Tibial nerve (tissue), 4 donors: ENCODE data around the gene PMEL. TPM values are rescaled to one million over a fixed set of nuclear protein-coding genes. Genes with fewer than 3 reads are reported as not detected.

Experiments
- DNase-seq, 2 donors: peaks; one replicate each; pipeline ENCODE4 v3.0.0-alpha.2; 2019; ENCODE audit warnings: low spot score in 2 of 2
- H3K27ac ChIP-seq, 4 donors: fragments of 200-600 bp; sonication (generic) in 3 of 4; one replicate each; pipeline ENCODE4 v1.5.1; 2017 to 2019; ENCODE audit warnings: mild to moderate bottlenecking in 1 of 4
- H3K27me3 ChIP-seq, 2 donors: fragments of 200-600 bp; sonication (generic) in 1 of 2; one replicate each; pipeline versions ENCODE4 v1.5.1 to v1.6.0; 2017 to 2019
- H3K36me3 ChIP-seq, 3 donors: fragments of 200-600 bp; sonication (generic); one replicate each; pipeline ENCODE4 v1.5.1; 2018 to 2019
- H3K4me1 ChIP-seq, 4 donors: fragments of 200-600 bp; sonication (generic) in 3 of 4; one replicate each; pipeline ENCODE4 v1.5.1; 2017 to 2019
- H3K4me3 ChIP-seq, 4 donors: fragments of 200-600 bp; sonication (generic) in 3 of 4; one replicate each; pipeline ENCODE4 v1.5.1; 2017 to 2019; ENCODE audit warnings: mild to moderate bottlenecking in 1 of 4, moderate library complexity in 1 of 4
- H3K9me3 ChIP-seq, 4 donors: fragments of 200-600 bp; sonication (generic) in 3 of 4; one replicate each; pipeline ENCODE4 v1.5.1; 2017 to 2019
- EP300 ChIP-seq, 2 donors: sonication (generic); formaldehyde crosslinking; IDR thresholded peaks; one replicate each; pipeline ENCODE4 v1.6.1; 2017; ENCODE audit warnings: antibody characterized with exemption in 2 of 2, mild to moderate bottlenecking in 1 of 2
- POLR2A ChIP-seq, 2 donors: fragments of 450-650 bp; IDR thresholded peaks; one replicate each; pipeline ENCODE4 v1.6.1; 2017; ENCODE audit warnings: antibody characterized with exemption in 2 of 2, mild to moderate bottlenecking in 2 of 2, moderate library complexity in 2 of 2
- WGBS, 2 donors: methylation state at CpG; one replicate each; pipeline ENCODE4 v1.1.5; 2018; 5-methylcytosine and 5-hydroxymethylcytosine counted together
- total RNA-seq, 4 donors: library from RNA; depleted of rRNA; stranded (reverse); fragments of >200 nt; gene quantifications; one replicate each; pipeline ENCODE4 v1.1.0, GENCODE V29; 2016
- TF ChIP-seq, protein P1 (sequence below), 5 experiments: fragments of 200-600 bp in 3 of 5; fragments of 450-650 bp in 2 of 5; sonication (generic) in 3 of 5; IDR thresholded peaks; one replicate each; pipeline ENCODE4 v1.5.1; 2016 to 2019; ENCODE audit warnings: antibody characterized with exemption in 5 of 5, mild to moderate bottlenecking in 3 of 5, moderate library complexity in 2 of 5

Gene PMEL
- total RNA-seq, 4 donors from 2014 or later = 0.87 to 1.6 TPM; not detected in 2

DNA sequence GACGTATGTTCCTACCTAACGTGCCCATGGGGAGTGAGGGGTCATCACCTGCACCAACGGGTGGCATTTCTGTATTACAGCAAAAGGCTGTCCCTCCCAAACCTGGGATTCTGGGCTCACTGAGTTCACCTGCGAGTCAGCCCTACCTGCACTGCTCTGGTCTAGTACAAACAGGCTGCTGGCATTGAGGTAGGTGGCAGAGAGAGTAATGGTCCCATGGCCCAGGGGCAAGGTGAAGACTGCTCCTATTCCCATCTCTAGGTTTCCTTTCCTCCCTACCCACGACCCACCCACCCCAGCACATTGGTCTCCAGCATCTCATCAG, 31.7 kb upstream of the PMEL start:
- Histone ChIP-seq H3K27ac (peak overlapping the region; percentile 75 to 92 (median 82)), H3K4me1 (peaks cover 0 to 22% (median 9%) of the 10 kb centered on the region in 4 donors), H3K36me3 (peaks cover 0 to 65% (median 12%) of the 10 kb centered on the region in 3 donors), H3K27me3 (no peaks in the 10 kb centered on the region), H3K9me3 (no peaks in the 10 kb centered on the region), H3K4me3 (peak overlapping the region; percentile 38 to 72 (median 51))
- 0 to 8% methylated on average over 3 of the region's 5 CpGs for WGBS, 2 donors
- TF ChIP-seq POLR2A (IDR thresholded peaks at IDR 0.05) (no peak), EP300 (IDR thresholded peaks at IDR 0.05) (no peak)
- TF ChIP-seq, protein P1, sequence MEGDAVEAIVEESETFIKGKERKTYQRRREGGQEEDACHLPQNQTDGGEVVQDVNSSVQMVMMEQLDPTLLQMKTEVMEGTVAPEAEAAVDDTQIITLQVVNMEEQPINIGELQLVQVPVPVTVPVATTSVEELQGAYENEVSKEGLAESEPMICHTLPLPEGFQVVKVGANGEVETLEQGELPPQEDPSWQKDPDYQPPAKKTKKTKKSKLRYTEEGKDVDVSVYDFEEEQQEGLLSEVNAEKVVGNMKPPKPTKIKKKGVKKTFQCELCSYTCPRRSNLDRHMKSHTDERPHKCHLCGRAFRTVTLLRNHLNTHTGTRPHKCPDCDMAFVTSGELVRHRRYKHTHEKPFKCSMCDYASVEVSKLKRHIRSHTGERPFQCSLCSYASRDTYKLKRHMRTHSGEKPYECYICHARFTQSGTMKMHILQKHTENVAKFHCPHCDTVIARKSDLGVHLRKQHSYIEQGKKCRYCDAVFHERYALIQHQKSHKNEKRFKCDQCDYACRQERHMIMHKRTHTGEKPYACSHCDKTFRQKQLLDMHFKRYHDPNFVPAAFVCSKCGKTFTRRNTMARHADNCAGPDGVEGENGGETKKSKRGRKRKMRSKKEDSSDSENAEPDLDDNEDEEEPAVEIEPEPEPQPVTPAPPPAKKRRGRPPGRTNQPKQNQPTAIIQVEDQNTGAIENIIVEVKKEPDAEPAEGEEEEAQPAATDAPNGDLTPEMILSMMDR (IDR thresholded peaks at IDR 0.05) = no peak
- DNase-seq = no peak

DNA sequence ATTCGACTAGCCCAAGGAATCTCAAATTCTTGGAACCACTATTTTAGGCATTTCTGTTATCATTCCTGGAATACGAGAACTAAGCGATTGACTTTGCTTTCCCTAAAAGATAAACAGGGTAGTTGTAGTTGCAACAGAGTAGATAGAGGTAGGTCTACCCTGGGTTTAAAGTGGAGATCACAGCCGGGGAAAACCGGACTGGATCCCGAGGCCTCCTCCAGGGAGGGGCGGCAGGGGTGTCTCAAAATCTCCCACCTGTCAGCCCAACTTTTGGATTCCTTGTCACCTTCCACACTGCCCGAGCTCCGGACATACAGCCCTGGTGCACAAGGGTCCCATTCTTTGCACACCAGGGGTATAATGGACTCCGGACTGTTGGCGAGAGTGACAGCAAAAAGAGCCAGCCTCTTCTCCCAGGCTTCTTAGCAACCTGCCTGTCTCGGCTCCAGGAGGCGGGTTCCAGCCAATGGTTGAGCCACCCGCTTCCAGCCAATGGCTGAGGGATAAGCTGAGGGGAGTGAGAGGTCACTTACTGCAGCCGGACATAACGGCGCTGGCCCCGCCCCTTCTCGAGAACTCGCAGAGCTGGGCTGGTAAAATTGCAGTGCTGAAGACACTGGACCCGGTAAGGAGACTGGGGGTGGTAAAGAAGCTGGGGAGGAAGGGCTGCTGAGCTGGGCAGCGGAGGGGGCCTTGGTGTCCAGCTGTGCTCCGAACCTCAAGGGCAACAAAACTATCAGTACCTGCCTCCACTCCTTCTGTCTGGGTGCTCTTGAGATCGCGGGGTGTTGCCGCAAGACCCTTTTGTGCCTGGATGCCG, 31.1 kb upstream of the PMEL start, which contains the start of gene SUOX:
Gene SUOX (plus strand): TSS at position 562 of the 820 bp plus-strand sequence. CDS start 4,946 bp downstream, outside the sequence.
- WGBS, 2 donors = 1 to 3% methylated on average over 12 to 24 of the region's 27 CpGs
- H3K36me3 ChIP-seq = peaks cover 0 to 65% (median 18%) of the 10 kb centered on the region in 3 donors
- H3K27ac ChIP-seq = peak within 1 kb of the TSS; percentile 75 to 92 (median 82)

DNA sequence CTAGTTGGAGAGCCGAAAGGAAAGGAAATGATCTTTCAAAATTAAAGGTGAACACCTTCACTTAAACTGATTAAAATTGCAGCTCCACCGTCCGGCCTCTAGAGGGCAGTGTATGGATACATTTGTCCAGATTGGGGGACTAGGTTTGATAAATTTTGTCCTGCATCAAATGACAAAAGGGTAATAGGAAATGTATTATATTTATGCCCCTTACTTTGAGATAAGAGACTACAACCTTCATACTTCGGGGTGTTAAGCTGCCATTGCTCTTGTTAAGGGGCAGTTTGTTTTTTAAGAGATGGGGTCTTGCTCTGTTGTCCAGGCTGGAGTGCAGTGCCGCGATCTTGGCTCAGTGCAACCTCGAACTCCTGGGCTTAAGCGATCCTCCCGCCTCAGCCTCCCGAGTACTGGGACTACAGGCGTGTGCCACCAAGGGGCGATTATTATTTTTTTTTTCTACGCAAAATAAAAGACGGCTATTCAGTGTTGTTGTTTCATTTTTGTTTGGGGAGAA, 30.4 kb upstream of the PMEL start:
- Histone ChIP-seq H3K4me3 (peak overlapping the region; percentile 38 to 72 (median 50)), H3K4me1 (peaks cover 0 to 22% (median 9%) of the 10 kb centered on the region in 4 donors), H3K27me3 (no peaks in the 10 kb centered on the region), H3K9me3 (no peaks in the 10 kb centered on the region), H3K27ac (peak overlapping the region; percentile 75 to 92 (median 82)), H3K36me3 (peaks cover 0 to 65% (median 23%) of the 10 kb centered on the region in 3 donors)
- 19 to 23% methylated on average over 14 of the region's 14 CpGs for WGBS, 2 donors
- no peak for TF ChIP-seq EP300 (IDR thresholded peaks at IDR 0.05)
- TF ChIP-seq POLR2A (IDR thresholded peaks at IDR 0.05) = no peak
- TF ChIP-seq, protein P1 (IDR thresholded peaks at IDR 0.05) = peak; percentile 79 to 93 (median 84)
- peak; percentile 26 to 52 for DNase-seq

More for the DNA sequence above, 31.1 kb upstream of the PMEL start, which contains the start of gene SUOX:
- peaks cover 0 to 22% (median 9%) of the 10 kb centered on the region in 4 donors for H3K4me1 ChIP-seq
- H3K27me3 ChIP-seq = no peaks in the 10 kb centered on the region
- peak; percentile 41 to 73 for TF ChIP-seq EP300 (IDR thresholded peaks at IDR 0.05)
- TF ChIP-seq, protein P1 (IDR thresholded peaks at IDR 0.05) = peak in 2 of 5 experiments; percentile 8 to 35
- TF ChIP-seq POLR2A (IDR thresholded peaks at IDR 0.05) = peak; percentile 6 to 58
- no peaks in the 10 kb centered on the region for H3K9me3 ChIP-seq
- peak within 1 kb of the TSS; percentile 38 to 72 (median 51) for H3K4me3 ChIP-seq
- DNase-seq = peak; percentile 94 to 95

DNA sequence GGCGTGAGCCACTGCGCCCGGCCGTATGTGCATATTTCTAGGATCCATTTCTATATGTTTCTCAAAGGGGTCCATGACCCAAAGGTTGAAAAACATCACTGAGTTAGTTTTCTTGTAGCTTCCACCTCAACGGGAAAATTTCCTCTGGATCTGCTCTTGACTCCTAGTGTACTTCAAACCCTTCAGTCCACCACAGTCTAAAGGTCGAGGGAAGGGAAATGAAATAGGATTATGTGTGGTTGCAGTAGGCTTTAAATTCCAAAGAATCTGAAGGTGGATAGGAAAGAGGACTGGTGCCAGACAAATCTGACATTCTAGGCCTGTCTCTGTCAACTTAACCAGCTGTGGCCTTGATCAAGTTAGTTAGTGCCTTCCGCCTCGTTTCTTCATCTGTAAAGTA, 29.5 kb upstream of the PMEL start:
- Histone ChIP-seq H3K27ac (peak overlapping the region in 1 of 4 donors; percentile 83), H3K36me3 (peaks cover 0 to 69% (median 31%) of the 10 kb centered on the region in 3 donors)
- TF ChIP-seq POLR2A (IDR thresholded peaks at IDR 0.05) = no peak
- TF ChIP-seq EP300 (IDR thresholded peaks at IDR 0.05) = no peak
- TF ChIP-seq, protein P1 (IDR thresholded peaks at IDR 0.05) = no peak

More for the DNA sequence above, 29.5 kb upstream of the PMEL start:
- no peaks in the 10 kb centered on the region for H3K9me3 ChIP-seq
- 73 to 79% methylated on average over 8 of the region's 8 CpGs for WGBS, 2 donors
- H3K4me3 ChIP-seq = no peak overlapping the region
- no peak for DNase-seq
- H3K27me3 ChIP-seq = no peaks in the 10 kb centered on the region
- peaks cover 0 to 22% (median 9%) of the 10 kb centered on the region in 4 donors for H3K4me1 ChIP-seq
